ENCODE measurements around the gene ATR. TPM values are rescaled to one million over a fixed set of nuclear protein-coding genes. Genes with fewer than 3 reads are reported as not detected.

Gene ATR
- polyA plus RNA-seq, 3 donors: 22.9 to 35.6 (median 29.8) TPM

- no peak for DNase-seq
These were observed 44.0 kb downstream of the ATR start for GRCh38 chr3:142534543-142534942.

GRCh38 chr3:142530296-142530695 is 48.2 kb downstream of the ATR start:
- DNase-seq: no peak

GRCh38 chr3:142523921-142524566 is 54.5 kb downstream of the ATR start:
- no peak for DNase-seq

- no peak for DNase-seq
These were observed 69.5 kb downstream of the ATR start for GRCh38 chr3:142509079-142509478.

GRCh38 chr3:142507241-142507640 is 71.3 kb downstream of the ATR start:
- DNase-seq: no peak

- DNase-seq: no peak
These were observed 76.1 kb downstream of the ATR start for GRCh38 chr3:142502187-142502985.

- no peak for DNase-seq
These were observed 77.3 kb downstream of the ATR start for GRCh38 chr3:142501004-142501926.

GRCh38 chr3:142500211-142500610 is 78.3 kb downstream of the ATR start:
- DNase-seq: no peak

GRCh38 chr3:142498397-142499180 is 79.9 kb downstream of the ATR start:
- no peak for DNase-seq

GRCh38 chr3:142497729-142498128 is 80.8 kb downstream of the ATR start:
- DNase-seq: no peak

GRCh38 chr3:142495103-142495502 is 83.4 kb downstream of the ATR start:
- DNase-seq: no peak

- no peak for DNase-seq
These were observed 86.3 kb downstream of the ATR start for GRCh38 chr3:142492184-142492583.

GRCh38 chr3:142489572-142490323 is 88.8 kb downstream of the ATR start:
- no peak for DNase-seq

GRCh38 chr3:142484912-142485435 is 93.6 kb downstream of the ATR start:
- no peak for DNase-seq

- no peak for DNase-seq
These were observed 97.3 kb downstream of the ATR start for GRCh38 chr3:142481196-142481595.

GRCh38 chr3:142470826-142471225 is 107.7 kb downstream of the ATR start:
- DNase-seq: no peak

- no peak for DNase-seq
These were observed 110.1 kb downstream of the ATR start for GRCh38 chr3:142468456-142468855.

GRCh38 chr3:142467768-142468167 is 110.8 kb downstream of the ATR start:
- DNase-seq: no peak

GRCh38 chr3:142460689-142461088 is 117.8 kb downstream of the ATR start:
- no peak for DNase-seq

GRCh38 chr3:142459929-142460328 is 118.6 kb downstream of the ATR start:
- no peak for DNase-seq

- DNase-seq: no peak
These were observed 119.4 kb downstream of the ATR start for GRCh38 chr3:142459096-142459495.
